HepG2 (cell line): ENCODE data around the gene DACT2. TPM values are rescaled to one million over a fixed set of nuclear protein-coding genes. Genes with fewer than 3 reads are reported as not detected.

Experiments
- AHR ChIP-seq: IDR thresholded peaks from 2 replicates; pipeline ENCODE4 v1.6.1; 2018; ENCODE audit warnings: missing genetic modification reagents, missing compliant biosample characterization
- CBX1 ChIP-seq: IDR thresholded peaks from one replicate; pipeline ENCODE4 v1.6.1; 2016; ENCODE audit warnings: antibody characterized with exemption, low read depth
- ETV5 ChIP-seq: IDR thresholded peaks from 2 replicates; pipeline ENCODE4 v1.6.1; 2018; ENCODE audit warnings: missing biosample characterization, missing genetic modification reagents, inconsistent platforms, borderline replicate concordance
- FOXC1 ChIP-seq: sonication (generic); formaldehyde crosslinking; IDR thresholded peaks from 2 replicates; pipeline ENCODE4 v1.8.0; 2022; ENCODE audit warnings: mild to moderate bottlenecking, missing genetic modification reagents, borderline replicate concordance
- FOXP1 ChIP-seq, 2 experiments: fragments of 450-650 bp in 1 of 2; IDR thresholded peaks; 2 replicates each; pipeline ENCODE4 v1.6.1; 2017 to 2018; ENCODE audit warnings: antibody characterized with exemption in 1 of 2
- GATA4 ChIP-seq: sonication (generic); IDR thresholded peaks from 2 replicates; pipeline ENCODE4 v1.6.1; 2016; ENCODE audit warnings: antibody characterized with exemption, low read depth, borderline replicate concordance
- HNF4G ChIP-seq, 2 experiments: sonication (generic) in 1 of 2; formaldehyde crosslinking in 1 of 2; IDR thresholded peaks; 2 replicates each; pipeline versions ENCODE4 v1.4.0 to v1.6.1; 2011 to 2020; ENCODE audit warnings: borderline replicate concordance in 2 of 2, low read depth in 2 of 2, mild to moderate bottlenecking in 2 of 2, low read length in 1 of 2, missing genetic modification reagents in 1 of 2, moderate library complexity in 1 of 2
- KDM6A ChIP-seq: IDR thresholded peaks from 2 replicates; pipeline ENCODE4 v1.6.1; 2016; ENCODE audit warnings: low read depth
- PBX3 ChIP-seq: sonication (generic); formaldehyde crosslinking; IDR thresholded peaks from 2 replicates; pipeline ENCODE4 v1.8.1; 2023; ENCODE audit warnings: missing genetic modification reagents, inconsistent platforms, borderline replicate concordance
- SP4 ChIP-seq: sonication (generic); formaldehyde crosslinking; IDR thresholded peaks from 2 replicates; pipeline ENCODE4 v1.8.1; 2023; ENCODE audit warnings: mild to moderate bottlenecking, missing genetic modification reagents
- SSRP1 ChIP-seq: IDR thresholded peaks from 2 replicates; pipeline ENCODE4 v1.6.1; 2016; ENCODE audit warnings: control low read depth
- TP53 ChIP-seq: sonication (generic); formaldehyde crosslinking; conservative IDR thresholded peaks from 2 replicates; pipeline ENCODE4 v1.4.0; 2020; ENCODE audit warnings: missing genetic modification reagents
- ZBTB20 ChIP-seq: sonication (generic); formaldehyde crosslinking; IDR thresholded peaks from 2 replicates; pipeline ENCODE4 v1.8.1; 2023; ENCODE audit warnings: missing genetic modification reagents, low read depth, mild to moderate bottlenecking, borderline replicate concordance
- ZNF205 ChIP-seq: IDR thresholded peaks from 2 replicates; pipeline ENCODE4 v1.6.1; 2018; ENCODE audit warnings: missing biosample characterization, missing genetic modification reagents
- ZNF234 ChIP-seq: sonication (generic); formaldehyde crosslinking; conservative IDR thresholded peaks from 2 replicates; pipeline ENCODE4 v1.5.1; 2020; ENCODE audit warnings: mild to moderate bottlenecking, missing genetic modification reagents
- ZNF292 ChIP-seq: sonication (generic); formaldehyde crosslinking; IDR thresholded peaks from 2 replicates; pipeline ENCODE4 v1.8.1; 2022; ENCODE audit warnings: mild to moderate bottlenecking, low read depth, missing genetic modification reagents, borderline replicate concordance
- ZNF460 ChIP-seq: sonication (generic); formaldehyde crosslinking; IDR thresholded peaks from 2 replicates; pipeline ENCODE4 v1.5.1; 2020; ENCODE audit warnings: missing genetic modification reagents, mild to moderate bottlenecking, borderline replicate concordance
- ZNF557 ChIP-seq: sonication (generic); formaldehyde crosslinking; IDR thresholded peaks from 2 replicates; pipeline ENCODE4 v1.4.0; 2020; ENCODE audit warnings: missing genetic modification reagents
- ZNF614 ChIP-seq: IDR thresholded peaks from 2 replicates; pipeline ENCODE4 v1.6.1; 2018; ENCODE audit warnings: missing biosample characterization, missing genetic modification reagents, inconsistent platforms, borderline replicate concordance
- ZNF816 ChIP-seq: sonication (generic); formaldehyde crosslinking; IDR thresholded peaks from 2 replicates; pipeline ENCODE4 v1.8.0; 2022; ENCODE audit warnings: missing genetic modification reagents, mild to moderate bottlenecking, borderline replicate concordance
- polyA plus RNA-seq, 8 experiments: library from polyadenylated mRNA; depleted of rRNA in 3 of 8; stranded (reverse) in 7 of 8; unstranded in 1 of 8; fragments of >200 nt; fragmentation: Illumina TruSeq in 4 of 8; extraction: Trizol in 4 of 8; gene quantifications; 2 replicates each; pipeline versions ENCODE4 v1.2.1 to v1.2.3, GENCODE V29; 2011 to 2016; ENCODE audit warnings: low read depth in 4 of 8, missing spikeins in 1 of 8, mixed read lengths in 1 of 8; ENCODE audit not compliant: insufficient read depth in 1 of 8
- total RNA-seq, 5 experiments: library from RNA; depleted of rRNA; stranded (reverse); fragments of >200 nt; fragmentation: Illumina TruSeq; extraction: Trizol; gene quantifications; 2 replicates each; pipeline ENCODE4 v1.2.3, GENCODE V29; 2016; ENCODE audit warnings: low read depth in 1 of 5
- TF ChIP-seq, protein P1 (sequence below): IDR thresholded peaks from 2 replicates; pipeline ENCODE4 v1.6.1; 2016; ENCODE audit warnings: low read depth

Gene DACT2
- total and polyA plus RNA-seq, 2 of the 13 experiments (the other 11 are each of a cell fraction or from before 2014, with no cell fraction given): 0.15 TPM; not detected in 1

- TF ChIP-seq SSRP1 (CRISPR knock-in tag) (0 out of 2 replicates have a peak, but pooled peaks have one; percentile 62), GATA4 (no peak), SP4 (peak; percentile 35; the same call in 1 of the 2 replicates), PBX3 (CRISPR knock-in tag) (no peak), ZNF234 (CRISPR knock-in tag) (no peak), ZNF614 (CRISPR knock-in tag) (no peak; the same call in 1 of the 2 replicates), KDM6A (CRISPR knock-in tag) (peak; percentile 72), ZNF292 (peak; percentile 98), ZNF460 (no peak; the same call in 1 of the 2 replicates), CBX1 (peak; percentile 86), ZNF557 (CRISPR knock-in tag) (no peak), TP53 (CRISPR knock-in tag) (no peak), ZBTB20 (CRISPR knock-in tag) (no peak), AHR (CRISPR knock-in tag) (no peak), ZNF205 (peak; percentile 68; the same call in 1 of the 2 replicates), HNF4G (IDR thresholded peaks at IDR 0.05; ENCODE audit: borderline replicate concordance, low read depth, low read length) (peak; percentile 93), HNF4G (CRISPR knock-in tag; IDR thresholded peaks at IDR 0.05; ENCODE audit: borderline replicate concordance, low read depth) (peak; percentile 95), ZNF816 (no peak), FOXP1 (IDR thresholded peaks at IDR 0.05) (no peak), FOXP1 (CRISPR knock-in tag; IDR thresholded peaks at IDR 0.05) (peak; percentile 52), FOXC1 (CRISPR knock-in tag) (peak; percentile 54; the same call in 1 of the 2 replicates), ETV5 (CRISPR knock-in tag) (peak; percentile 78)
- TF ChIP-seq, protein P1, sequence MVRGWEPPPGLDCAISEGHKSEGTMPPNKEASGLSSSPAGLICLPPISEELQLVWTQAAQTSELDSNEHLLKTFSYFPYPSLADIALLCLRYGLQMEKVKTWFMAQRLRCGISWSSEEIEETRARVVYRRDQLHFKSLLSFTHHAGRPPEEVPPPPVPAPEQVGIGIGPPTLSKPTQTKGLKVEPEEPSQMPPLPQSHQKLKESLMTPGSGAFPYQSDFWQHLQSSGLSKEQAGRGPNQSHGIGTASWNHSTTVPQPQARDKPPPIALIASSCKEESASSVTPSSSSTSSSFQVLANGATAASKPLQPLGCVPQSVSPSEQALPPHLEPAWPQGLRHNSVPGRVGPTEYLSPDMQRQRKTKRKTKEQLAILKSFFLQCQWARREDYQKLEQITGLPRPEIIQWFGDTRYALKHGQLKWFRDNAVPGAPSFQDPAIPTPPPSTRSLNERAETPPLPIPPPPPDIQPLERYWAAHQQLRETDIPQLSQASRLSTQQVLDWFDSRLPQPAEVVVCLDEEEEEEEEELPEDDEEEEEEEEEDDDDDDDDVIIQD: 0 out of 2 replicates have a peak, but pooled peaks have one; percentile 78
Measured at GRCh38 chr6:168282985-168283685, 36.4 kb downstream of the DACT2 start (continued).
